ENCODE measurements around the gene TSNAXIP1. TPM values are rescaled to one million over a fixed set of nuclear protein-coding genes. Genes with fewer than 3 reads are reported as not detected.
A peak's percentile ranks its signal among the peaks of the same experiment; 100 is the strongest.

The TSNAXIP1 gene
- total RNA-seq, 1 donor, result 0.42 TPM

GRCh38 chr16:67837811-67838210 lies 31.1 kb downstream of the TSNAXIP1 start:
- Histone ChIP-seq H3K9me3 (ENCODE audit: low read depth, low read length) (no peaks in the 10 kb centered on the region), H3K4me3 (ENCODE audit: low read length) (no peak overlapping the region), H3K27me3 (ENCODE audit: insufficient read depth, low read length) (no peaks in the 10 kb centered on the region), H3K4me1 (ENCODE audit: insufficient read depth, low read length) (peaks cover 20% of the 10 kb centered on the region)

DNA sequence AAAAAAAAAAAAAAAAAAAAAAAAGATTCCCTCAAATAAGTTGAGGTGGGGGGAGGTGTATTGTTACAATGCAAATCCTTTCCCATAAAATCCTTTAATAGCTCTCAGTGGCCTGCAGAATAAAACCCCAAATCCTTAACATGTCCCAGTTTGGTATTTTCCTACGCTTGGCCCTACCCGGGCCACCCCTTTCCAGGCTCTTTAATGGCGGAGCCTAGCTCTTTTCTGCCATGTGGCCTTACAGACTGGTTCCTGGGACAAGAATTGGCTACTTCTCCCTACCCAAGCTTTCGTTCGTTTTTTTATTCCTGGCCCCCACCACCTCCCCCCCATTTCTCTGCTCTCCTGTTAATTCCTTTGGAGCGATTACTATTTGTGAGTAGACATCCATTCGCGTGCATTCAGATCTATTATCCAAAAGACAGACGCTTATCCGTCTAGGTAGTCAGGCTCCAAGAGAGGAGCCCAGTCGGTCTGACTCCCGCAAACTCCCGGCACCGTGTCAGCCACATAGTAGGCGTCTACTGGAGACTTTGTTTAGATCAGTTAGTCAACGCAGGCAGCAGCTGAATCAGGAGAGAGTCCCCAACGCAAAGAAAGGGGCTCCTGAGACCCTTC lies 34.6 kb downstream of the TSNAXIP1 start:
- H3K9me3 ChIP-seq (ENCODE audit: low read depth, low read length), result no peaks in the 10 kb centered on the region
- peaks cover 40% of the 10 kb centered on the region for H3K4me1 ChIP-seq (ENCODE audit: insufficient read depth, low read length)
- H3K4me3 ChIP-seq (ENCODE audit: low read length), result peak overlapping the region; percentile 84
- H3K27me3 ChIP-seq (ENCODE audit: insufficient read depth, low read length), result no peaks in the 10 kb centered on the region

GRCh38 chr16:67841816-67842508 lies 35.3 kb downstream of the TSNAXIP1 start, which contains the start of gene THAP11:
Gene THAP11, plus strand, starts transcription at chr16:67842320. Its CDS starts 235 bp downstream, at chr16:67842555.
- H3K4me1 ChIP-seq (ENCODE audit: insufficient read depth, low read length), result peaks cover 41% of the 10 kb centered on the region

GRCh38 chr16:67842509-67843342 lies 36.0 kb downstream of the TSNAXIP1 start:
- Histone ChIP-seq H3K4me3 (ENCODE audit: low read length) (peak overlapping the region; percentile 84), H3K27me3 (ENCODE audit: insufficient read depth, low read length) (no peaks in the 10 kb centered on the region), H3K4me1 (ENCODE audit: insufficient read depth, low read length) (peaks cover 46% of the 10 kb centered on the region), H3K9me3 (ENCODE audit: low read depth, low read length) (no peaks in the 10 kb centered on the region)

More at GRCh38 chr16:67841816-67842508, 35.3 kb downstream of the TSNAXIP1 start, which contains the start of gene THAP11:
- H3K27me3 ChIP-seq (ENCODE audit: insufficient read depth, low read length), result no peaks in the 10 kb centered on the region
- H3K9me3 ChIP-seq (ENCODE audit: low read depth, low read length), result no peaks in the 10 kb centered on the region
- H3K4me3 ChIP-seq (ENCODE audit: low read length), result peak within 1 kb of the TSS; percentile 84

DNA sequence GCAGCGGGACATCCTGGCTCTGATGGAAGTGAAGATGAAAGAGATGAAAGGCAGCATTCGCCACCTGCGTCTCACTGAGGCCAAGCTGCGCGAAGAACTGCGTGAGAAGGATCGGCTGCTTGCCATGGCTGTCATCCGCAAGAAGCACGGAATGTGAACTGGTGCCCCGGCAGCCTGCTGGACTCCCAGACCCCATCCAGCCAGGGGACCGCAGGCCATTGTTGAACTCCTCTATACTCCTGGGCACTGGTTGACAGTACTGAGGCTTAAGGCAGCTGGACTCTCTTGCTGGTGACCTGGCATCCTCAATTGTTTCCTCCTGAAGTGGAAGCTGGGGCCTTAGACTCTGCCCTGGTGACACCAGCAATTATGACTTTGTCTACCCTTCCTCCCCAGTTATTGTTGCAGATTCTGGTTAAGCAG lies 36.7 kb downstream of the TSNAXIP1 start:
- H3K27me3 ChIP-seq (ENCODE audit: insufficient read depth, low read length), result no peaks in the 10 kb centered on the region
- H3K4me1 ChIP-seq (ENCODE audit: insufficient read depth, low read length), result peaks cover 52% of the 10 kb centered on the region
- H3K4me3 ChIP-seq (ENCODE audit: low read length), result peak overlapping the region; percentile 84
- H3K9me3 ChIP-seq (ENCODE audit: low read depth, low read length), result no peaks in the 10 kb centered on the region

DNA sequence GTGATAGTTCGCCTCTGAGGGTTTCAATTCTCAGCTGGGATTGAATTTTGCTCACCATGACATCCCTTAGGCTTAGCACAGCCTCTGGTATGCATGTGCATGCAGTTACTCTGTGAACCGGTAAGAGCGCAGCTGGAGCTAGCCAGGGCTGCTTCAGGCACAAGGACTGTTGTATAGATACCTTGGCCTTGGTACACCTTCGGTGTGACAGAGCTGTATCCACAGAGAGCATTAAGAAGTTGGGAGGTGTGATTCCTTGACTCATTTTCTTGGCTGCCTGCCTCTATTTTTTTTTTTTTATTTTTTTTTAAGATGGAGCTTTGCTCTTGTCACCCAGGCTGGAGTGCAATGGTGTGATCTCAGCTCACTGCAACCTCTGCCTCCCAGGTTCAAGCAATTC lies 37.8 kb downstream of the TSNAXIP1 start:
- peaks cover 57% of the 10 kb centered on the region for H3K4me1 ChIP-seq (ENCODE audit: insufficient read depth, low read length)
- no peak overlapping the region for H3K4me3 ChIP-seq (ENCODE audit: low read length)

GRCh38 chr16:67845291-67846062 lies 38.8 kb downstream of the TSNAXIP1 start:
- Histone ChIP-seq H3K4me3 (ENCODE audit: low read length) (peak overlapping the region; percentile 69), H3K9me3 (ENCODE audit: low read depth, low read length) (no peaks in the 10 kb centered on the region), H3K4me1 (ENCODE audit: insufficient read depth, low read length) (peaks cover 57% of the 10 kb centered on the region), H3K27me3 (ENCODE audit: insufficient read depth, low read length) (no peaks in the 10 kb centered on the region)

More for the DNA sequence above, 37.8 kb downstream of the TSNAXIP1 start:
- H3K9me3 ChIP-seq (ENCODE audit: low read depth, low read length), result no peaks in the 10 kb centered on the region
- H3K27me3 ChIP-seq (ENCODE audit: insufficient read depth, low read length), result no peaks in the 10 kb centered on the region

GRCh38 chr16:67846063-67846319 lies 39.3 kb downstream of the TSNAXIP1 start:
- H3K4me3 ChIP-seq (ENCODE audit: low read length), result peak overlapping the region; percentile 69
- H3K4me1 ChIP-seq (ENCODE audit: insufficient read depth, low read length), result peaks cover 57% of the 10 kb centered on the region
- no peaks in the 10 kb centered on the region for H3K9me3 ChIP-seq (ENCODE audit: low read depth, low read length)
- H3K27me3 ChIP-seq (ENCODE audit: insufficient read depth, low read length), result no peaks in the 10 kb centered on the region

DNA sequence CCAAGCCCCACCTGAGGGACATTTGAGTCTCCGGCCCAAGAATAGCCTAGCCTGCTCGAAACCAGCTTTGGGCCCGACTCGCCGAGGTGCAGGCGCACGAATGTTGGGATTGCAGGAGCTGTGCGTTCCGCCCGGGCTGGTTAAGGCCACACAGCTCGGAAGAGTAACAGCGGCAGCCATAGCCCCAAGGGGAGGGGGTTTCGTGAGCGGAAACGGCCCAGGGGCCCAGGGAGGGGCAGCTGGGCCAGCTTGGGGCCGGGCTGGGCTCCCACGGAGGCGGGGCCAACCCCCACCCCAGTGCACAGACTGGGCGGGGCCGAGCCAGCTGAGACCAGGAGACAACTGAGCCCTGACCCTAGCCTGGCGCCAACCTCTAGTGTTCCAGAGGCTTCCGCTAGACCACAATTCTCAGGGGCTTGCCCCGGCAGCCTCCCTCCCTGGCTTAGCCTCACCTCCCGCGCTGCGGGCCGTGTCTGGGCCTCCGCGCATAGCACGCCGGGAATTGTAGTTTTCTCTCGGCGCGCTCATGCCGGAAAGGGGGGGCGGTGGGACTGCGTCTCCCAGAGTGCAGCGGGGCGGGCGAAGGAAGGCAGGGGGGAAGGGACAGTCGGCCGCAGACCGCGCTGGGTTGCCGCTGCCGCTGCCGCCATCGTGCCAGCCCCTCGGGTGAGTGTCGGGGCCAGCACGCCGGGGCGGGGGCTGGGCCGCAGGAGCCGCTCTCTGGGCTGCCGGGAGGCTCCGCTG lies 39.8 kb downstream of the TSNAXIP1 start, which contains the start of gene NUTF2:
NUTF2 (plus strand) TSS at position 614 of the 744 bp plus-strand sequence. CDS start 18,198 bp downstream, outside the sequence.
- H3K4me1 ChIP-seq (ENCODE audit: insufficient read depth, low read length), result peaks cover 53% of the 10 kb centered on the region
- no peaks in the 10 kb centered on the region for H3K27me3 ChIP-seq (ENCODE audit: insufficient read depth, low read length)
- H3K9me3 ChIP-seq (ENCODE audit: low read depth, low read length), result no peaks in the 10 kb centered on the region
- H3K4me3 ChIP-seq (ENCODE audit: low read length), result peak within 1 kb of the TSS; percentile 69

DNA sequence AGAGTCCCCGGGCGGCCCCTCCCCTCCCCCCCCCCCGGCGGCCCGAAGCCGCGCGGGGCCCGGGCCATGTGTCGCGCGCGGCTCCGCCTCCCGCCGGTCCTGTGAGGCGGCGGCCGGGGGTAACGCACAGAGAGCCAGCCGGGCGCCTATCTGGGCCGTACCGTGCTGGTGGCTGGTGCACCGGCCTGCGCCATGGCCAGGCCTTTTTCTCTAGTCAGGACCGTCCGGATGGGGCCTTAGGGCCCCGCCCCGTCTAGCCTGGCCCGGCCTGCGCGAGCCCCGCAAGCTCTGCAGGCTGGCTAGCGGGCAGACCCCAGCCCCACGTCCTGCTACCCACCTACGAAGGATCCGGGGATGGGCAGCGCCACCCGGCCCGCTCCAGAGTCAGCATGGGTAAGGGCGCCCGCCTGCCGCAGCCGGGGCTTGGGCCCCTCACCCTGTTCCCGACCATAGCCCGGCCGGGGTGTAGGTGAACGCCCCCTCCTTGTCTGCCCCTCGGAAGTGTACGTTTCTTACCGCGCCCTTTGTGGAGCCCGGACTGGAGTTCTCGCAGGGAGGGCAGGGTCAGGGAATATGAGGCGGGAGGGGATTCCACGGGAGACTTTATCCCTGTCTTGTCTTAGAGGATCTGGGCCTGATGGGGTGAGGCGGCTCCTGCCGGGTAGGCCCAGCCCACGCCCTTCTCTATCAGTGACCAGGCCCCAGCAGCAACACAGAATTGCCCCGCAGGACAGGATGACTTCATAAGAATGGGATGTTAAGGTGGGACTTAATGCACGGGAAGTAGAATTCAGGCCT lies 40.6 kb downstream of the TSNAXIP1 start, which contains the start of gene CENPT:
CENPT (minus strand) TSS at position 630 of the 798 bp plus-strand sequence. CDS start 13,834 bp downstream, outside the sequence.
- H3K27me3 ChIP-seq (ENCODE audit: insufficient read depth, low read length), result no peaks in the 10 kb centered on the region
- peaks cover 51% of the 10 kb centered on the region for H3K4me1 ChIP-seq (ENCODE audit: insufficient read depth, low read length)
- H3K4me3 ChIP-seq (ENCODE audit: low read length), result peak within 1 kb of the TSS; percentile 69
- H3K9me3 ChIP-seq (ENCODE audit: low read depth, low read length), result no peaks in the 10 kb centered on the region

DNA sequence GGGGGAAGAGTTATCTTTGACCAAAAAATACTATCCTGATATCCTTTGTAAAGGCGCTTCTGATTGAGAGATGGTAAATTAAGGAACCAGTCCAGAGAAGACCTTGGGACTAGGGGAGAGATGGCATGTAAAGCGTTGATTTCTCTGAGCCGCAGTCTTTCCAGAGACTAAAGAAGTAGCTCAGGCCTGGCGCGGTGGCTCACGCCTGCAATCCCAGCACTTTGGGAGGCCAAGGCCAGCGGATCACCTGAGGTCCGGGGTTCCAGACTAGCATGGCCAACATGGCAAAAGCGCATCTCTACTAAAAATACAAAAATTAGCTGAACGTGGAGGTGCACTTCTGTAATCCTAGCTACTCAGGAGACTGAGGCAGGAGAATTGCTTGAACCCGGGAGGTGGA lies 41.4 kb downstream of the TSNAXIP1 start:
- H3K4me1 ChIP-seq (ENCODE audit: insufficient read depth, low read length), result peaks cover 49% of the 10 kb centered on the region

DNA sequence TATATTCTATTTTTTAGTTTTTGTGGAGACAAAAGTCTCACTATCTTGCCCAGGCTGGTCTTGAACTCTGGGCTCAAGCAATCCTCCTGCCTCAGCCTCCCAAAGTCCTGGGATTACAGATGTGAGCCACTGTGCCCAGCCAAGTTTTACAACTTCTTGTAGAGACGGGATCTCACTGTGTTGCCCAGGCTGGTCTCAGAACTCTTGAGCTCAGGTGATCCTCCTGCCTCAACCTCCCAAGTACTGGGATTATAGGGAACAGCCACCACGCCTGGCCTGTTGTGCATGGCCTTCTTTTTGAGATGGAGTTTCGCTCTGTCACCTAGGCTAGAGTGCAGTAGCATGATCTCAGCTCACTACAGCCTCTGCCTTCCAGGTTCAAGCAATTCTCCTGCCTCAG lies 47.0 kb downstream of the TSNAXIP1 start:
- Histone ChIP-seq H3K4me1 (ENCODE audit: insufficient read depth, low read length) (peaks cover 18% of the 10 kb centered on the region), H3K27me3 (ENCODE audit: insufficient read depth, low read length) (no peaks in the 10 kb centered on the region), H3K9me3 (ENCODE audit: low read depth, low read length) (no peaks in the 10 kb centered on the region), H3K4me3 (ENCODE audit: low read length) (no peak overlapping the region)

More for the DNA sequence above, 41.4 kb downstream of the TSNAXIP1 start:
- Histone ChIP-seq H3K4me3 (ENCODE audit: low read length) (no peak overlapping the region), H3K9me3 (ENCODE audit: low read depth, low read length) (no peaks in the 10 kb centered on the region), H3K27me3 (ENCODE audit: insufficient read depth, low read length) (no peaks in the 10 kb centered on the region)

DNA sequence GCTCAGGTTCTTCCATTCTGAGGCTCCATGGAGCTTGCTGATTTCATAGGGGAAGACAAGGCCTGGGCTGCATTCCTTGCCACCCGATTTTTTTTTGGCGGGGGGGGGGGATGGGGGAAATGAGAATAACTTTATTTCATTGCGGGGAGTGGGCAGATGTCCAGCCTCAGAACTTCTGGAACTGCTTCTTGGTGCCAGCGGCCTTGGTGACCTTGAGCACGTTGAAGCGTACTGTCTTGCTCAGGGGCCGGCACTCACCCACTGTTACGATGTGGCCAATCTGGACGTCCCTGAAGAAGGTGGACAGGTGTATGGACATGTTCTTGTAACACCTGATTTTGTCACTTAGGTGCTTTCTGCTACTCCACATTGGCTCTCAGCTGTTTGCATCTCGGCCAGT lies 49.1 kb downstream of the TSNAXIP1 start:
- no peaks in the 10 kb centered on the region for H3K27me3 ChIP-seq (ENCODE audit: insufficient read depth, low read length)
- no peak overlapping the region for H3K4me3 ChIP-seq (ENCODE audit: low read length)
- no peaks in the 10 kb centered on the region for H3K9me3 ChIP-seq (ENCODE audit: low read depth, low read length)
- H3K4me1 ChIP-seq (ENCODE audit: insufficient read depth, low read length), result peaks cover 17% of the 10 kb centered on the region
